Measurements from ENCODE around the gene C3orf18. TPM values are rescaled to one million over a fixed set of nuclear protein-coding genes. Genes with fewer than 3 reads are reported as not detected.

The C3orf18 gene
- total RNA-seq, 2 experiments from 2014 or later, result 37.9 to 41.3 TPM

- H3K9me3 Mint-ChIP-seq, result no peaks in the 10 kb centered on the region
- no peak for TF ChIP-seq CTCF (IDR thresholded peaks at IDR 0.05)
- peaks cover 6% of the 10 kb centered on the region for H3K4me1 Mint-ChIP-seq (ENCODE audit: low read depth)
- ATAC-seq (no peak), DNase-seq (no peak)
- H3K4me3 Mint-ChIP-seq, result no peak overlapping the region
- H3K36me3 Mint-ChIP-seq (ENCODE audit: low read depth), result no peaks in the 10 kb centered on the region
- ChIA-PET CTCF (interaction anchor here (2.7 to 5.2 kb wide), 2 partner anchors 21 to 30 kb away, joined by 7 to 38 read pairs; no protein-coding TSS in a partner anchor), POLR2A (interaction anchor here (2.0 kb wide), 1 partner anchor 13 kb away, joined by 5 read pairs; no protein-coding TSS in a partner anchor)
- no peak overlapping the region for H3K27ac Mint-ChIP-seq
- no peaks in the 10 kb centered on the region for H3K27me3 Mint-ChIP-seq
- intact Hi-C loops (cut with micrococcal nuclease), result no loop called here
These were observed 46.0 kb downstream of the C3orf18 start for GRCh38 chr3:50521572-50521971.

GRCh38 chr3:50520849-50521248 is 46.7 kb downstream of the C3orf18 start:
- no peaks in the 10 kb centered on the region for H3K27me3 Mint-ChIP-seq
- CTCF ChIA-PET, result interaction anchor here (0.9 to 5.2 kb wide), 3 partner anchors 22 to 95 kb away, joined by 3 to 38 read pairs (median 7); no protein-coding TSS in a partner anchor

DNA sequence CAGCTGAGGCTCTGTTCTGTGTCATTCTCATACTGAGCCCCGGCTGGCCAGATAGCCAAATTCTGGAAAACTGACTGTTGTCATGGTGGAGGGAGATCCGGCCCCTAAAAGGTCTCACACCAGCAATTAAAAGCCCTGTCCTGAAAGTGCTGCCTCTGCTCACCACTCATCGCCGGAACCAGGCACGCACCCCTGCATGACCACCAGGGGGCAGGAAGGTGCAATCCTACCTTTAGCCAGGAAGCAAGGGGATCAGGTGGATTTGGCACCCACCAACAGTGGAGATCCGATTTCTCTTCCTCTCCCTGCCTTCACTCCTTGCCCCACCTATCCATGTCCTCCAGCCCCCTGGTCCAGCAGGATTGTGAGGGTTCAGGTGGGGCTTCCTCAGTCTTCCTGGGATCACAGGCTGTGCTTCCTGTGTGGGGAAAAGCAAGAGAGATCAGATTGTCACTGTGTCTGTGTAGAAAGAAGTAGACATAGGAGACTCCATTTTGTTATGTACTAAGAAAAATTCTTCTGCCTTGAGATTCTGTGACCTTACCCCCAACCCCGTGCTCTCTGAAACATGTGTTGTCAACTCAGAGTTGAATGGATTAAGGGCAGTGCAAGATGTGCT is 48.0 kb downstream of the C3orf18 start:
- no peaks in the 10 kb centered on the region for H3K9me3 Mint-ChIP-seq
- no peaks in the 10 kb centered on the region for H3K36me3 Mint-ChIP-seq (ENCODE audit: low read depth)
- H3K4me3 Mint-ChIP-seq, result no peak overlapping the region
- H3K4me1 Mint-ChIP-seq (ENCODE audit: low read depth), result peaks cover 3% of the 10 kb centered on the region
- peak; percentile 91 for TF ChIP-seq CTCF (IDR thresholded peaks at IDR 0.05)
- H3K27me3 Mint-ChIP-seq, result no peaks in the 10 kb centered on the region
- ChIA-PET CTCF (interaction anchor here (0.8 to 4.0 kb wide), 9 partner anchors 11 to 850 kb away, joined by 3 to 27 read pairs (median 4); no protein-coding TSS in a partner anchor), POLR2A (interaction anchor here (1.5 kb wide), 1 partner anchor 22 kb away, joined by 4 read pairs; no protein-coding TSS in a partner anchor)
- intact Hi-C loops (cut with micrococcal nuclease), result no loop called here
- DNase-seq (peak; percentile 85), ATAC-seq (peak; percentile 94)
- no peak overlapping the region for H3K27ac Mint-ChIP-seq

More at GRCh38 chr3:50520849-50521248, 46.7 kb downstream of the C3orf18 start:
- peaks cover 5% of the 10 kb centered on the region for H3K4me1 Mint-ChIP-seq (ENCODE audit: low read depth)
- H3K27ac Mint-ChIP-seq, result no peak overlapping the region
- intact Hi-C loops (cut with micrococcal nuclease), result no loop called here
- DNase-seq (no peak), ATAC-seq (no peak)
- H3K9me3 Mint-ChIP-seq, result no peaks in the 10 kb centered on the region
- no peaks in the 10 kb centered on the region for H3K36me3 Mint-ChIP-seq (ENCODE audit: low read depth)
- POLR2A ChIA-PET, result interaction anchor here (2.0 kb wide), 1 partner anchor 14 kb away, joined by 5 read pairs; no protein-coding TSS in a partner anchor
- no peak overlapping the region for H3K4me3 Mint-ChIP-seq
- TF ChIP-seq CTCF (IDR thresholded peaks at IDR 0.05), result no peak

GRCh38 chr3:50518436-50518835 is 49.1 kb downstream of the C3orf18 start:
- no peaks in the 10 kb centered on the region for H3K9me3 Mint-ChIP-seq
- H3K4me3 Mint-ChIP-seq, result no peak overlapping the region
- ChIA-PET CTCF (interaction anchor here (0.8 to 4.0 kb wide), 13 partner anchors 9 to 324 kb away, joined by 3 to 27 read pairs (median 4); no protein-coding TSS in a partner anchor), POLR2A (interaction anchor here (0.5 to 1.5 kb wide), 2 partner anchors 23 to 52 kb away, joined by 3 to 4 read pairs; no protein-coding TSS in a partner anchor)
- no peaks in the 10 kb centered on the region for H3K27me3 Mint-ChIP-seq
- ATAC-seq, result no peak
- intact Hi-C loops (cut with micrococcal nuclease), result no loop called here
- no peaks in the 10 kb centered on the region for H3K36me3 Mint-ChIP-seq (ENCODE audit: low read depth)
- DNase-seq, result no peak
- peaks cover 3% of the 10 kb centered on the region for H3K4me1 Mint-ChIP-seq (ENCODE audit: low read depth)
- no peak for TF ChIP-seq CTCF (IDR thresholded peaks at IDR 0.05)
- H3K27ac Mint-ChIP-seq, result no peak overlapping the region

DNA sequence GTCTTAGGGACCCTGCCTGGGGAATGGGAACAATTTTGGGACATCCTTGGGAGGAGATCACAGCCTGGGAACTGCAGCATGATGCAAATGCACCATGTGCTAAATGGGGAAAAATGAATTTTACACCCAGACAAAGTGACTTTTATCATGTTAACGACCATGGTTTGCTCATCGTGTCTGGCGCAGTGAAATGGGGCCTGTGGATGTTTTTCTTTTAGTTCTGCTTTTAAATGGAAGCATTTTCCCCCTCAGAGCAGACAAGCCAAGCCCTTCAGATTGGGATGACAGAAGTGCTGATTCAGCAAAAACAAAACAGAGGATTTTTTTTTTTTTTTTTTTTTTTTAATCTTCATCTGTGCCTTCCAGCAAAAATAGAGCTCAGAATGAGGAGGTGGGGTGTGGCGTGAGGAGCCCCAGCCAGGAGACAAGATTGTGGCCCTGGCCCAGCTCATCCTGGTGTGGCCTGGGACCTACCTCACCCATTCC is 49.8 kb downstream of the C3orf18 start:
- peaks cover 3% of the 10 kb centered on the region for H3K4me1 Mint-ChIP-seq (ENCODE audit: low read depth)
- no peaks in the 10 kb centered on the region for H3K27me3 Mint-ChIP-seq
- H3K27ac Mint-ChIP-seq, result no peak overlapping the region
- no peak overlapping the region for H3K4me3 Mint-ChIP-seq
- DNase-seq (no peak), ATAC-seq (no peak)
- no peaks in the 10 kb centered on the region for H3K36me3 Mint-ChIP-seq (ENCODE audit: low read depth)
- ChIA-PET CTCF (interaction anchor here (0.9 to 4.0 kb wide), 7 partner anchors 9 to 96 kb away, joined by 3 to 27 read pairs (median 4); no protein-coding TSS in a partner anchor), POLR2A (interaction anchor here (0.5 to 1.5 kb wide), 3 partner anchors 24 to 167 kb away, joined by 3 to 4 read pairs (median 3); partner anchors contain the start of genes CYB561D2 and NPRL2)
- no peak for TF ChIP-seq CTCF (IDR thresholded peaks at IDR 0.05)
- H3K9me3 Mint-ChIP-seq, result no peaks in the 10 kb centered on the region
- intact Hi-C loops (cut with micrococcal nuclease), result no loop called here

All from activated CD8-positive, alpha-beta T cell treated with anti-CD3 and anti-CD28 coated beads for 36 hours (primary cell).